Ovary (tissue), 3 donors: Measurements from ENCODE around the gene POC1B.

Source experiments
- POLR2A ChIP-seq: fragments of 450-650 bp; IDR thresholded peaks from one replicate; pipeline ENCODE4 v1.6.1; 2017; ENCODE audit warnings: antibody characterized with exemption, mild to moderate bottlenecking, moderate library complexity
- TF ChIP-seq, protein P1 (sequence below), 3 donors: fragments of 450-650 bp in 2 of 3; fragments of 200-600 bp in 1 of 3; IDR thresholded peaks; one replicate each; pipeline versions ENCODE4 v1.5.1 to v1.8.0; 2016 to 2022; ENCODE audit warnings: antibody characterized with exemption in 3 of 3, mild to moderate bottlenecking in 1 of 3
- donor health status: DM: no; HTN: no; CAD: no.

DNA sequence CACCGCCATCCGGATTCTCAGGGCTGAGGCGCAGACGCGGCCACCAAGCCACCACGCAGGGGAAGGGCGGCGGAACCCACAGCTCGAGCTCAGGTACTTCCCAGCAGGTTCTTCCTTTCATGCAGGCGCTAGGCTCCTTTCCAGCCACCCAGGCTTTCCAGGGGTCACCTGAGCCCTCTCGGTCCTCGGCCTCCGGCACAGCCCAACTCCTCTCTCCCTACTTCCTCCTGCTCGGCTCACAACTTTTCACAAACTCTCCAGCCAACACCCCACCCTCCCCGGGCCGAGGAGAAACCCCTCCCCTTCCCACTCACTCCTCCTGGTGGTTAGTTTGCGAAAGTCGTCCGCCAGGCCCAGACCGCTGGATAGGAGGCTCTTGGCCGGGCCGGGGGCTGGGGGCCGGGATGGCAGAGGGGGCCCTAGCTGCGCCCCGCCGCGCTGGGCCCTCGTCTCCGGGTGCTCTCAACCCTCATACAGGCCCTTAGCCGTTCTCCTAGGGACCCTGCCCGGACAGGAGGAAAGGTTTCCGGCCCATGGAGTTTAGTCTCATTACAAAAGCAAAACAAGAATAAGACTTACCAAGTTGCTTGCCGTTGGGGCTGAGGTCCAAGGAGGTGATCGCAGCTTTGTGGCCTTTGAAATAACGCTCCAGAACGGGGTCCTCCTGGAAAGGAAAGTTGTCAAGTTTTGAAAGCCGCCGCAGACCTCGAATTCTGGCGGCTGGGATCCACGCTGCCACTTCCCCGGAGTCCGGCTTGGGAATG, 1.1 kb downstream of the POC1B start, which contains the start of gene GALNT4:
- TF ChIP-seq, protein P1, sequence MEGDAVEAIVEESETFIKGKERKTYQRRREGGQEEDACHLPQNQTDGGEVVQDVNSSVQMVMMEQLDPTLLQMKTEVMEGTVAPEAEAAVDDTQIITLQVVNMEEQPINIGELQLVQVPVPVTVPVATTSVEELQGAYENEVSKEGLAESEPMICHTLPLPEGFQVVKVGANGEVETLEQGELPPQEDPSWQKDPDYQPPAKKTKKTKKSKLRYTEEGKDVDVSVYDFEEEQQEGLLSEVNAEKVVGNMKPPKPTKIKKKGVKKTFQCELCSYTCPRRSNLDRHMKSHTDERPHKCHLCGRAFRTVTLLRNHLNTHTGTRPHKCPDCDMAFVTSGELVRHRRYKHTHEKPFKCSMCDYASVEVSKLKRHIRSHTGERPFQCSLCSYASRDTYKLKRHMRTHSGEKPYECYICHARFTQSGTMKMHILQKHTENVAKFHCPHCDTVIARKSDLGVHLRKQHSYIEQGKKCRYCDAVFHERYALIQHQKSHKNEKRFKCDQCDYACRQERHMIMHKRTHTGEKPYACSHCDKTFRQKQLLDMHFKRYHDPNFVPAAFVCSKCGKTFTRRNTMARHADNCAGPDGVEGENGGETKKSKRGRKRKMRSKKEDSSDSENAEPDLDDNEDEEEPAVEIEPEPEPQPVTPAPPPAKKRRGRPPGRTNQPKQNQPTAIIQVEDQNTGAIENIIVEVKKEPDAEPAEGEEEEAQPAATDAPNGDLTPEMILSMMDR (IDR thresholded peaks at IDR 0.05) = peak; percentile 52 to 75 (median 65)
- TF ChIP-seq POLR2A = peak; percentile 46
